B cell (primary cell): ENCODE results near the gene BAZ2B. TPM values are rescaled to one million over a fixed set of nuclear protein-coding genes. Genes with fewer than 3 reads are reported as not detected.
A peak's percentile ranks its signal among the peaks of the same experiment; 100 is the strongest.

ENCODE experiments used
- ATAC-seq: fragments of 200-7000 bp; cut with Tn5 transposase; one replicate; pipeline ENCODE4 v1.10.0; 2021; ENCODE audit warnings: low read depth, mild to moderate bottlenecking, moderate number of reproducible peaks, moderate library complexity
- CTCF ChIA-PET: fragments of 350-600 bp; sonication (Branson Sonifier 250); formaldehyde crosslinking; loops from one replicate; lab custom pipeline; 2021; ENCODE audit warnings: antibody characterized with exemption, inconsistent platforms; lab: Charles Lee
- POLR2A ChIA-PET: fragments of 350-600 bp; sonication (Branson Sonifier 250); formaldehyde crosslinking; loops from one replicate; lab custom pipeline; 2021; ENCODE audit warnings: antibody characterized with exemption; lab: Charles Lee
- DNase-seq: peaks from one replicate; pipeline ENCODE4 v3.0.0; 2013
- H2AFZ ChIP-seq: 2 replicates; pipeline ENCODE4 v1.6.1; 2012; ENCODE audit warnings: mild to moderate bottlenecking, low read depth, low read length; ENCODE audit not compliant: insufficient read depth, poor library complexity, severe bottlenecking
- H3K27ac ChIP-seq, 2 donors: 1 replicate in 1 of 2; 2 replicates in 1 of 2; pipeline ENCODE4 v1.5.1; 2012 to 2013; ENCODE audit warnings: low read length in 2 of 2, mild to moderate bottlenecking in 2 of 2, moderate library complexity in 1 of 2
- H3K27me3 ChIP-seq, 4 experiments: fragments of 200-600 bp in 1 of 4; sonication (generic) in 1 of 4; replicated peaks in 1 of 4; 1 replicate in 2 of 4; 2 replicates in 2 of 4; pipeline versions ENCODE4 v1.6.1 to v1.7.0; 2013 to 2016; ENCODE audit warnings: low read length in 3 of 4, mild to moderate bottlenecking in 2 of 4, mixed read lengths in 1 of 4, moderate library complexity in 1 of 4; ENCODE audit not compliant: insufficient read depth in 4 of 4, control insufficient read depth in 3 of 4; ENCODE audit errors: control extremely low read depth in 1 of 4
- H3K36me3 ChIP-seq, 2 experiments: replicated peaks in 1 of 2; 1 replicate in 1 of 2; 2 replicates in 1 of 2; pipeline versions ENCODE4 v1.6.1 to v1.7.1; 2013; ENCODE audit warnings: low read length in 1 of 2; ENCODE audit not compliant: insufficient read depth in 2 of 2, control insufficient read depth in 1 of 2; ENCODE audit errors: control extremely low read depth in 1 of 2, extremely low read depth in 1 of 2
- H3K4me1 ChIP-seq, 2 donors: fragments of 200-600 bp in 1 of 2; sonication (generic) in 1 of 2; 1 replicate in 1 of 2; 2 replicates in 1 of 2; pipeline versions ENCODE4 v1.5.1 to v1.6.1; 2013 to 2017; ENCODE audit warnings: low read length in 2 of 2; ENCODE audit not compliant: control insufficient read depth in 2 of 2, insufficient read depth in 2 of 2
- H3K4me2 ChIP-seq: replicated peaks from 2 replicates; pipeline ENCODE3; 2012; ENCODE audit warnings: mild to moderate bottlenecking, low read depth, low read length; ENCODE audit not compliant: poor library complexity, severe bottlenecking
- H3K4me3 ChIP-seq, 5 experiments: fragments of 200-600 bp in 1 of 5; sonication (generic) in 1 of 5; 1 replicate in 3 of 5; 2 replicates in 2 of 5; pipeline versions ENCODE4 v1.5.1 to v1.7.0; 2011 to 2016; ENCODE audit warnings: low read length in 4 of 5, mild to moderate bottlenecking in 4 of 5, low read depth in 2 of 5, control low read depth in 1 of 5, moderate library complexity in 1 of 5; ENCODE audit not compliant: insufficient read depth in 1 of 5; ENCODE audit errors: control extremely low read depth in 1 of 5, extremely low read depth in 1 of 5
- H3K79me2 ChIP-seq: fragments of 200-600 bp; sonication (generic); one replicate; pipeline ENCODE4 v1.6.0; 2016; ENCODE audit warnings: low read length; ENCODE audit not compliant: control insufficient read depth, insufficient read depth
- H3K9ac ChIP-seq: fragments of 200-600 bp; sonication (generic); 2 replicates; pipeline ENCODE4 v1.6.1; 2017; ENCODE audit warnings: mild to moderate bottlenecking, low read length, moderate library complexity
- H3K9me3 ChIP-seq, 3 donors: one replicate each; pipeline versions ENCODE4 v1.6.1 to v1.7.1; 2013; ENCODE audit warnings: low read length in 2 of 3; ENCODE audit not compliant: control insufficient read depth in 2 of 3, insufficient read depth in 1 of 3; ENCODE audit errors: control extremely low read depth in 1 of 3
- H4K20me1 ChIP-seq: 2 replicates; pipeline ENCODE4 v1.6.0; 2012; ENCODE audit warnings: mild to moderate bottlenecking, low read length; ENCODE audit not compliant: insufficient read depth, control insufficient read depth, poor library complexity, severe bottlenecking
- H3K27ac Mint-ChIP-seq: one replicate; pipeline ENCODE4 v1.8.0; 2021; ENCODE audit warnings: mixed read lengths
- H3K27me3 Mint-ChIP-seq: one replicate; pipeline ENCODE4 v1.8.0; 2021; ENCODE audit warnings: mixed read lengths
- H3K4me1 Mint-ChIP-seq: one replicate; pipeline ENCODE4 v1.8.0; 2021; ENCODE audit warnings: mixed read lengths
- H3K4me3 Mint-ChIP-seq: one replicate; pipeline ENCODE4 v1.8.0; 2021; ENCODE audit warnings: mixed read lengths
- H3K9me3 Mint-ChIP-seq: one replicate; pipeline ENCODE4 v1.8.0; 2022; ENCODE audit warnings: mixed read lengths; ENCODE audit not compliant: insufficient read depth
- CTCF ChIP-seq: fragments of 200-600 bp; IDR thresholded peaks from one replicate; pipeline ENCODE4 v1.8.0; 2022; ENCODE audit warnings: antibody characterized with exemption, mild to moderate bottlenecking
- EZH2 ChIP-seq: IDR thresholded peaks from 2 replicates; pipeline ENCODE4 v1.6.1; 2012; ENCODE audit warnings: borderline replicate concordance, low read depth, mild to moderate bottlenecking, moderate library complexity, low read length; ENCODE audit not compliant: insufficient read depth, poor library complexity, severe bottlenecking
- WGBS: methylation state at CpG from one replicate; pipeline ENCODE4 v1.1.5; 2013; ENCODE audit warnings: missing lambda C conversion rate; ENCODE audit not compliant: insufficient coverage; 5-methylcytosine and 5-hydroxymethylcytosine counted together
- intact Hi-C: fragments of 100-400 bp; cut with micrococcal nuclease; formaldehyde crosslinking; loops from one replicate; pipeline ENCODE4 v1.10.0; 2022
- polyA plus RNA-seq: library from polyadenylated mRNA; depleted of rRNA; stranded (reverse); fragments of >200 nt; gene quantifications from 2 replicates; pipeline ENCODE4 v1.2.3, GENCODE V29; 2012
- total RNA-seq, 2 donors: library from RNA; stranded (reverse); fragments of 120-200 nt in 1 of 2; gene quantifications; 1 replicate in 1 of 2; 2 replicates in 1 of 2; pipeline versions ENCODE4 v1.2.3 to v1.2.4, GENCODE V29; 2013 to 2022

The BAZ2B gene
- total and polyA plus RNA-seq, 2 donors (not counting 1 experiment from before 2014, with no cell fraction given) = 8.6 to 42.3 TPM

DNA sequence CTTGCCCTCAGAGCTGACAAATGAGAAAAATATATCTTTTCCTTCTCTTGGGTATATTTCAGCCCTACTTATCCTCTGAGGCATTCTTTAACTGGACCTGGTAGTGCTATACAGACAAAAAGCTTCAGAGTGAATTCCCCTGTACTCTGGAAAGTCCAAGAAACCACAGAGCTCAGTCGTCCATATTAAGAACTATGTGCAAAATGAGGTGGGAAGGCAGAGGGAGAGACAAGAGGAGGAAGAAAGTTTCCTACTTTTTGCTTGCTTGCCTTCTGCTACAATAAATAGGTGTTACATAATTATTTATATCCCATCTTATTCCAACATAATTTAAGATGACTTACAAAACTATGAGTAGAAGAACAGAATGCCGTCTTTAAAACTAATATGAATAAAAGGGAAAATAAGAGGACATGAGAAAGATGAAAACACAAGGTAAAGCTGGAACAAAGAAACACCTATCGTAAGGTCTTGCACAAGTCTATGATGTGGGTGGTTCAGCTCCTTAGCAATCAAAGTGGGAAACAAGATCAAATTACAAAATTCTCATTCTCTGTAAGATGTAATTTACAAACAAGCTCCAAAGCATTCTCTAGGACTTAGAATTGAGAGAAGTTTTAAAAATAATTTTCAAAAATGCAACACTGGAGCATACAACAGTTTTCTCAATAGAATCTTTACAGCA lies 97.9 kb downstream of the BAZ2B start:
- no peak for ATAC-seq
- no peaks in the 10 kb centered on the region for H3K27me3 Mint-ChIP-seq
- Histone ChIP-seq H3K27me3 (no peaks in the 10 kb centered on the region), H2AFZ (no peak overlapping the region), H3K9ac (no peak overlapping the region), H3K27ac (no peak overlapping the region), H3K79me2 (peaks cover 13% of the 10 kb centered on the region), H3K4me3 (no peak overlapping the region), H4K20me1 (no peaks in the 10 kb centered on the region), H3K4me2 (no peak overlapping the region), H3K9me3 (no peaks in the 10 kb centered on the region), H3K4me1 (peaks cover 5 to 24% of the 10 kb centered on the region in 2 donors), H3K36me3 (no peaks in the 10 kb centered on the region)
- intact Hi-C loops = loop anchor here (5.0 kb wide), 1 partner anchor 99 kb away; the partner anchor contains the start of gene BAZ2B
- no peak for DNase-seq
- no peaks in the 10 kb centered on the region for H3K9me3 Mint-ChIP-seq
- POLR2A ChIA-PET = no interaction called here
- TF ChIP-seq EZH2 = no peak
- no peak for TF ChIP-seq CTCF
- CTCF ChIA-PET = no interaction called here
- H3K4me1 Mint-ChIP-seq = peaks cover 17% of the 10 kb centered on the region
- H3K27ac Mint-ChIP-seq = no peak overlapping the region
- H3K4me3 Mint-ChIP-seq = no peak overlapping the region
- WGBS = no CpG with 5 or more reads among the region's 3 CpGs

DNA sequence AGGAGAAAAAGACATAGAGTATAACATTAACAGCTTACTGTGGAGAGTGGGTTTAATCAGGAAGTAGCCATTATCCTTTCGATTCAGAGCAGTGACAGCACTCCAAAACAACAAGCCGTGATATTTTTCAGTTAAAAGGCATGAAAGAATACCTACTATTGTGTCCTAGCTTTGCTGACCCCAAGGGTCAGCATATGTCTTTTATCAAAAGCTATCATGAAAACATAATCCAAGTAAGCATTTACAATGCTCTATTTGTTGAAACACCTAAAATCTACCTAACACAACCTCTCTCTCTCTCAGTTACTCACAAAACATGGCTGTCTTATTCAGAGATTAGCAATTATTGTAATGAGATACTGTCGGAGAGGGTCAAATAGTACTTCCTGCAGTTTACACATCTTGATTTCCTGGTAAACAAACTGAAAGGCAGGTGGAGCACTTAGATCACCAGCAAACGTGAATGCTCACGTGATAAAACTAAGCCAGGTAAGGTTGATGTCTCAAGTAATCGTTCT lies 100.0 kb downstream of the BAZ2B start:
- no peaks in the 10 kb centered on the region for H3K27me3 Mint-ChIP-seq
- H3K36me3 ChIP-seq = no peaks in the 10 kb centered on the region
- peak overlapping the region; percentile 78 for H3K4me3 Mint-ChIP-seq
- peak overlapping the region; percentile 49 to 79 for H3K27ac ChIP-seq
- no peaks in the 10 kb centered on the region for H4K20me1 ChIP-seq
- peak overlapping the region; percentile 75 for H3K4me2 ChIP-seq
- H3K9me3 ChIP-seq = no peaks in the 10 kb centered on the region
- peak overlapping the region; percentile 35 to 91 (median 67) for H3K4me3 ChIP-seq
- POLR2A ChIA-PET = no interaction called here
- peaks cover 8 to 27% of the 10 kb centered on the region in 2 donors for H3K4me1 ChIP-seq
- WGBS = 0% methylated on average over 1 of the region's 6 CpGs
- CTCF ChIA-PET = interaction anchor here (1.1 kb wide), 2 partner anchors 195 to 334 kb away, joined by 4 to 6 read pairs; partner anchors contain the start of gene MARCHF7
- intact Hi-C loops = loop anchor here (1.0 to 5.0 kb wide), 3 partner anchors 101 to 229 kb away; partner anchors contain the start of genes BAZ2B, MARCHF7 and WDSUB1
- H3K27ac Mint-ChIP-seq = peak overlapping the region; percentile 92
- DNase-seq (peak; percentile 80), ATAC-seq (peak; percentile 86)
- no peaks in the 10 kb centered on the region for H3K27me3 ChIP-seq
- no peak for TF ChIP-seq EZH2
- TF ChIP-seq CTCF = no peak
- H2AFZ ChIP-seq = peak overlapping the region; percentile 83
- H3K9ac ChIP-seq = peak overlapping the region; percentile 87
- peaks cover 23% of the 10 kb centered on the region for H3K4me1 Mint-ChIP-seq
- peaks cover 32% of the 10 kb centered on the region for H3K79me2 ChIP-seq
- H3K9me3 Mint-ChIP-seq = no peaks in the 10 kb centered on the region
